Testis (tissue), 2 donors: ENCODE measurements around the gene CENPX.

Experiments used
- CTCF ChIP-seq, 3 experiments: fragments of 450-650 bp in 2 of 3; fragments of 200-600 bp in 1 of 3; sonication (generic) in 1 of 3; IDR thresholded peaks; one replicate each; pipeline ENCODE4 v1.5.1; 2016 to 2019; ENCODE audit warnings: antibody characterized with exemption in 3 of 3, mild to moderate bottlenecking in 2 of 3, moderate library complexity in 1 of 3
- POLR2A ChIP-seq: fragments of 450-650 bp; IDR thresholded peaks from one replicate; pipeline ENCODE4 v1.6.1; 2017; ENCODE audit warnings: antibody characterized with exemption, mild to moderate bottlenecking, moderate library complexity

GRCh38 chr17:82017612-82018151 lies 5.0 kb downstream of the CENPX start:
- no peak for TF ChIP-seq CTCF (IDR thresholded peaks at IDR 0.05)
- TF ChIP-seq POLR2A: no peak
